Astrocyte (in vitro differentiated cells and primary cell): ENCODE measurements around the gene ICAM5.

Experiments
- CTCF ChIP-seq: IDR thresholded peaks from 2 replicates; pipeline ENCODE4 v1.5.1; 2011; ENCODE audit warnings: low read depth, mild to moderate bottlenecking, inconsistent platforms, low read length, moderate library complexity; ENCODE audit not compliant: insufficient read depth
- EZH2 ChIP-seq: IDR thresholded peaks from 2 replicates; pipeline ENCODE4 v1.6.1; 2012; ENCODE audit warnings: mild to moderate bottlenecking, low read length, inconsistent platforms; ENCODE audit not compliant: insufficient read depth

- TF ChIP-seq CTCF = no peak
- no peak for TF ChIP-seq EZH2
Measured at GRCh38 chr19:10256551-10256950, 33.2 kb upstream of the ICAM5 start.
